T-helper 1 cell (primary cell): ENCODE data around the gene UCHL3.
A peak's percentile ranks its signal among the peaks of the same experiment; 100 is the strongest.
"Not testable (repeated sequence)": the region's sequence is repeated elsewhere in the genome, so short reads cannot be mapped to it uniquely, and the experiment has no call there.

ENCODE experiments used
- DNase-seq, 5 donors: peaks; one replicate each; pipeline ENCODE4 v3.0.0-alpha.2; 2012 to 2020
- total RNA-seq, 4 donors: gene quantifications; one replicate each; lab custom pipeline; 2026; lab: John Stamatoyannopoulos, UW

Gene UCHL3
- total RNA-seq, result 1.3 to 2.2 (median 1.7) reads per million in 4 donors

GRCh38 chr13:75549262-75550158 lies at the start of gene UCHL3:
TSS of gene UCHL3 (plus strand) at chr13:75549791. CDS start at chr13:75549821, 30 bp downstream.
- DNase-seq, result peak; percentile 93 to 97 (median 96)

- no peak for DNase-seq
Measured at GRCh38 chr13:75505327-75505726, 44.3 kb upstream of the UCHL3 start.

- DNase-seq, result no peak
Measured at GRCh38 chr13:75506018-75506417, 43.6 kb upstream of the UCHL3 start.

GRCh38 chr13:75507027-75508001 lies 42.3 kb upstream of the UCHL3 start:
- no peak for DNase-seq

- no peak for DNase-seq
Measured at GRCh38 chr13:75508002-75508548, 41.5 kb upstream of the UCHL3 start.

- DNase-seq, result no peak
Measured at GRCh38 chr13:75511051-75511625, 38.5 kb upstream of the UCHL3 start.

GRCh38 chr13:75512253-75512652 lies 37.3 kb upstream of the UCHL3 start:
- no peak for DNase-seq

- no peak for DNase-seq
Measured at GRCh38 chr13:75513271-75513670, 36.3 kb upstream of the UCHL3 start.

GRCh38 chr13:75514080-75514995 lies 35.3 kb upstream of the UCHL3 start:
- no peak for DNase-seq

GRCh38 chr13:75518439-75519088 lies 31.0 kb upstream of the UCHL3 start:
- DNase-seq, result no peak

GRCh38 chr13:75521956-75522355 lies 27.6 kb upstream of the UCHL3 start:
- no peak for DNase-seq

- DNase-seq, result peak in 1 of 5 donors; percentile 13
Measured at GRCh38 chr13:75530549-75530961, 19.0 kb upstream of the UCHL3 start.

- DNase-seq, result no peak
Measured at GRCh38 chr13:75533861-75534260, 15.7 kb upstream of the UCHL3 start.

- peak; percentile 23 to 82 (median 56) for DNase-seq
Measured at GRCh38 chr13:75537401-75538365, 11.9 kb upstream of the UCHL3 start, which contains the start of gene COMMD6. TSS of gene COMMD6 (minus strand) at chr13:75537841. CDS start at chr13:75537805, 36 bp downstream.

- no peak for DNase-seq
Measured at GRCh38 chr13:75541287-75541686, 8.3 kb upstream of the UCHL3 start.

- DNase-seq, result no peak
Measured at GRCh38 chr13:75541961-75542360, 7.6 kb upstream of the UCHL3 start.

GRCh38 chr13:75544681-75545330 lies 4.8 kb upstream of the UCHL3 start:
- DNase-seq, result no peak

- DNase-seq, result not testable (repeated sequence)
Measured at GRCh38 chr13:75545386-75545785, 4.2 kb upstream of the UCHL3 start.

- DNase-seq, result no peak
Measured at GRCh38 chr13:75547917-75548316, 1.7 kb upstream of the UCHL3 start.
